Calu3 (cell line): ENCODE results near the gene MRGPRX2. TPM values are rescaled to one million over a fixed set of nuclear protein-coding genes. Genes with fewer than 3 reads are reported as not detected.

Source experiments
- BruUV-seq: library from RNA; stranded (reverse); fragments of 400-500 nt; replicated peaks from 2 replicates; lab custom pipeline; 2021; lab: Mats Ljungman, UMichigan
- CTCF ChIA-PET: fragments of 300-600 bp; sonication (Branson Sonifier 250); formaldehyde crosslinking; loops from one replicate; lab custom pipeline; 2022; ENCODE audit warnings: antibody characterized with exemption; lab: Charles Lee
- DNase-seq: peaks from one replicate; pipeline ENCODE4 v3.0.0; 2022
- H3K27ac Mint-ChIP-seq: one replicate; pipeline ENCODE4 v1.8.0; 2022; ENCODE audit warnings: mixed read lengths; ENCODE audit not compliant: unreplicated experiment
- H3K27me3 Mint-ChIP-seq: one replicate; pipeline ENCODE4 v1.8.0; 2022; ENCODE audit warnings: mixed read lengths; ENCODE audit not compliant: unreplicated experiment
- H3K36me3 Mint-ChIP-seq: one replicate; pipeline ENCODE4 v1.8.0; 2022; ENCODE audit warnings: mild to moderate bottlenecking, moderate library complexity, mixed read lengths; ENCODE audit not compliant: insufficient read depth, unreplicated experiment
- H3K4me1 Mint-ChIP-seq: one replicate; pipeline ENCODE4 v1.8.0; 2022; ENCODE audit warnings: mild to moderate bottlenecking, low read depth, mixed read lengths; ENCODE audit not compliant: unreplicated experiment
- H3K4me3 Mint-ChIP-seq: one replicate; pipeline ENCODE4 v1.8.0; 2022; ENCODE audit warnings: mild to moderate bottlenecking, low read depth, moderate library complexity, mixed read lengths; ENCODE audit not compliant: unreplicated experiment
- H3K9me3 Mint-ChIP-seq: one replicate; pipeline ENCODE4 v1.8.0; 2022; ENCODE audit warnings: low read depth, mixed read lengths; ENCODE audit not compliant: unreplicated experiment
- intact Hi-C: fragments of 100-400 bp; cut with micrococcal nuclease; formaldehyde crosslinking; loops from one replicate; pipeline ENCODE4 v1.10.0; 2022; ENCODE audit not compliant: unreplicated experiment
- total RNA-seq: library from RNA; stranded (reverse); gene quantifications from 2 replicates; pipeline ENCODE4 v1.2.3, GENCODE V29; 2022
- TF ChIP-seq, protein P1 (sequence below): fragments of 200-600 bp; IDR thresholded peaks from one replicate; pipeline ENCODE4 v1.8.0; 2022; ENCODE audit warnings: antibody characterized with exemption; ENCODE audit not compliant: unreplicated experiment

The MRGPRX2 gene
- total RNA-seq, 1 experiment from 2014 or later: not detected

DNA sequence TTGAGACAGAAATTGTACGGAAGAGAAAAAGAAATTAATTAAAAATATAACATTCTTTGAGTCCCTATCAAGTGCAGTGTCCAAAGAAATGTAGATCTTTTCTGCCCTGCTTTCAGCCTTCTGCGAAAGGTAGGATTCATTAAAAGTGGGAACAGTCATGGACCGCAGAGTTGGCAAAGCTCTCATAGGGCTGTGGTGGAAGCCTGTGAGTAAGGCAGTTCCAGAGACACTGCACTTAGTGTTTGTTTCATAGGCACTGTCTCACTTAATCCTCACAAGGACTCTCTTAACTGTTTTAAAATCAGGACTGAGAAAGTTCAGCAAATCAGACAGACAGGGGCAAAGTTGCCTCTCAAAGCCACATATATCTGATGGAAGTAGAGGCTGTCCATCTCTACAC, 5.5 kb downstream of the MRGPRX2 start:
- Mint-ChIP-seq H3K4me1 (no peaks in the 10 kb centered on the region), H3K27me3 (peaks cover 70% of the 10 kb centered on the region), H3K27ac (no peak overlapping the region), H3K9me3 (peaks cover 7% of the 10 kb centered on the region), H3K4me3 (no peak overlapping the region), H3K36me3 (no peaks in the 10 kb centered on the region)
- intact Hi-C loops: no loop called here
- no peak for DNase-seq
- BruUV-seq: no TSS peak
- CTCF ChIA-PET: no interaction called here
- TF ChIP-seq, protein P1, sequence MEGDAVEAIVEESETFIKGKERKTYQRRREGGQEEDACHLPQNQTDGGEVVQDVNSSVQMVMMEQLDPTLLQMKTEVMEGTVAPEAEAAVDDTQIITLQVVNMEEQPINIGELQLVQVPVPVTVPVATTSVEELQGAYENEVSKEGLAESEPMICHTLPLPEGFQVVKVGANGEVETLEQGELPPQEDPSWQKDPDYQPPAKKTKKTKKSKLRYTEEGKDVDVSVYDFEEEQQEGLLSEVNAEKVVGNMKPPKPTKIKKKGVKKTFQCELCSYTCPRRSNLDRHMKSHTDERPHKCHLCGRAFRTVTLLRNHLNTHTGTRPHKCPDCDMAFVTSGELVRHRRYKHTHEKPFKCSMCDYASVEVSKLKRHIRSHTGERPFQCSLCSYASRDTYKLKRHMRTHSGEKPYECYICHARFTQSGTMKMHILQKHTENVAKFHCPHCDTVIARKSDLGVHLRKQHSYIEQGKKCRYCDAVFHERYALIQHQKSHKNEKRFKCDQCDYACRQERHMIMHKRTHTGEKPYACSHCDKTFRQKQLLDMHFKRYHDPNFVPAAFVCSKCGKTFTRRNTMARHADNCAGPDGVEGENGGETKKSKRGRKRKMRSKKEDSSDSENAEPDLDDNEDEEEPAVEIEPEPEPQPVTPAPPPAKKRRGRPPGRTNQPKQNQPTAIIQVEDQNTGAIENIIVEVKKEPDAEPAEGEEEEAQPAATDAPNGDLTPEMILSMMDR: no peak

DNA sequence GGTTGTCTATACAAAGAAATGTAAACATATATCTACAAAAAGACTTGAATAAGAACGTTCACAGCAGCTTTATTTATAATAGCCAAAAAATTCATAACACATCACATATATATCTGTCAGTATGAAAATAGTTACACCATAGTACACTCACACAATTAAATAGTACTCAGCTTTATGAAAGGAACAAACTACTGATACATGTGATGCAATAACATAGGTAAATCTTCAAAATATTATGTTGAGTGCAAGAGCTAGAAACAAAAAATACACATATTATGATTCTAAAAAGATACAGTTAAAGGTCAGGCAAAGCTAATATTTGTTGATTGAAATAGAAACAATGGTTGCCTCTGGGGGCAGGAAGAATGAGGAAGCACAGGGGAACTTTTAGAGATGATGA, 6.6 kb downstream of the MRGPRX2 start:
- no TSS peak for BruUV-seq
- Mint-ChIP-seq H3K27me3 (peaks cover 64% of the 10 kb centered on the region), H3K9me3 (peaks cover 7% of the 10 kb centered on the region), H3K36me3 (no peaks in the 10 kb centered on the region), H3K4me1 (no peaks in the 10 kb centered on the region), H3K27ac (no peak overlapping the region), H3K4me3 (no peak overlapping the region)
- TF ChIP-seq, protein P1: no peak
- DNase-seq: no peak
- intact Hi-C loops: no loop called here
- CTCF ChIA-PET: no interaction called here

DNA sequence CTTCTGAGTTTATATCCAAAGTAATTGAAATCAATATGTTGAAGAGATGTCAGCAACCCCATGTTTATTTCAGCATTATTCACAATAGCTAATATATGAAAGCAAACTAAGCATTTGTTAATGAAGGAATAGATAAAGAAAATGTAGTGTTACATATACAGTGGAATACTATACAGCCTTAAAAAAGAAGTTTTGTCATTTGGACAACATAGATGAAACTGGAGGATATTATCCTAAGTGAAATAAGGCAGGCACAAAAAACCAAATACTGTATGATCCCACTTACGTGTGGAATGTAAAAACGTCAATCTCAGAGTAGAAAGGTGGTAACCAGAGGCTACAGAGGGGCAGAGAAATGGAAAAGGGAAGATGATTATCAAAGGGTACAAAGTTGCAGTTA, 10.2 kb downstream of the MRGPRX2 start:
- intact Hi-C loops: no loop called here
- no peak overlapping the region for H3K27ac Mint-ChIP-seq
- no peaks in the 10 kb centered on the region for H3K4me1 Mint-ChIP-seq
- no peaks in the 10 kb centered on the region for H3K36me3 Mint-ChIP-seq
- peaks cover 7% of the 10 kb centered on the region for H3K9me3 Mint-ChIP-seq
- BruUV-seq: no TSS peak
- TF ChIP-seq, protein P1: no peak
- H3K27me3 Mint-ChIP-seq: peaks cover 57% of the 10 kb centered on the region
- CTCF ChIA-PET: no interaction called here
- H3K4me3 Mint-ChIP-seq: no peak overlapping the region
- no peak for DNase-seq

DNA sequence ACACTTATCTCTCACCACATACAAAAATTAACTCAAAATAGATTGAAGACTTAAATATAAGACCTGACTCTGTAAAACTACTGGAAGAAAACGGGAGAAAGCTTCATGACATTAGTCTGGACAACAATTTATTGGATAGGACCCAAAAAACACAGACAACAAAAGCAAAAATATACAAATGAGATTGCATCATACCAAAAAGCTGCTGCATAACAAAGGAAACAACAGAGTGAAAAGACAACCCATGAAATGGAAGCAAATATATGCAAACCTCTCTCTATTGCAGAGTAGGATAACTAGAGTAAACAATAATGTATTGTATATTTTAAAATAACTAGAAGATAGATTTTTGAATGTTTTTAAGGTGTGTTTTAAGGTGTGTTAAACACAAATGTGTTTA, 11.2 kb downstream of the MRGPRX2 start:
- intact Hi-C loops: no loop called here
- no peak for DNase-seq
- Mint-ChIP-seq H3K27me3 (peaks cover 63% of the 10 kb centered on the region), H3K27ac (no peak overlapping the region), H3K4me3 (no peak overlapping the region), H3K9me3 (peaks cover 7% of the 10 kb centered on the region), H3K4me1 (no peaks in the 10 kb centered on the region), H3K36me3 (no peaks in the 10 kb centered on the region)
- TF ChIP-seq, protein P1: no peak
- CTCF ChIA-PET: no interaction called here
- BruUV-seq: no TSS peak

DNA sequence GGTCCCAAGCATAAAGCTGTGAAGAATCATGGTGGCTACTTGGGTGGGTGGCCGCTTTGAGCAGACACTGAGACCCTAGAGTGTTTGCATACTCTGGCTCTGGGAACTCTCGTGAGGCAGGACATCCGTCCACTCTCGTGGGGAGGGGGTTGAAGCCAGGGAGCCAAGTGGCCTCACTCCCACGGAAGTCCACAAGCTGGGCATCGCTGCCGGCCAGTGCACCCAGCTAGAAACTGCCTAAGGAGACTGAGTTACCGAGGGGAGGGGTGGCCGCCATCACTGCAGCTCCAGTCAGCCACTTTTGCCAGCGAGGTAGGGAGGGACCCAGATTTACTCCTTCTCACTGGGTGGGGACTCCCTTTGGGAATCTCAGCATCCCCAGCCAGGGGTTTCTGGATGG, 20.5 kb downstream of the MRGPRX2 start:
- Mint-ChIP-seq H3K9me3 (peaks cover 5% of the 10 kb centered on the region), H3K36me3 (no peaks in the 10 kb centered on the region), H3K4me3 (no peak overlapping the region), H3K27me3 (peaks cover 92% of the 10 kb centered on the region), H3K4me1 (no peaks in the 10 kb centered on the region), H3K27ac (no peak overlapping the region)
- no TSS peak for BruUV-seq
- intact Hi-C loops: no loop called here
- DNase-seq: no peak
- TF ChIP-seq, protein P1: no peak
- CTCF ChIA-PET: no interaction called here
